Testis (tissue), 2 donors: ENCODE measurements around the gene NGRN.

Experiments
- POLR2A ChIP-seq: fragments of 450-650 bp; IDR thresholded peaks from one replicate; pipeline ENCODE4 v1.6.1; 2017; ENCODE audit warnings: antibody characterized with exemption, mild to moderate bottlenecking, moderate library complexity
- TF ChIP-seq, protein P1 (sequence below), 3 experiments: fragments of 450-650 bp in 2 of 3; fragments of 200-600 bp in 1 of 3; sonication (generic) in 1 of 3; IDR thresholded peaks; one replicate each; pipeline ENCODE4 v1.5.1; 2016 to 2019; ENCODE audit warnings: antibody characterized with exemption in 3 of 3, mild to moderate bottlenecking in 2 of 3, moderate library complexity in 1 of 3

- TF ChIP-seq, protein P1, sequence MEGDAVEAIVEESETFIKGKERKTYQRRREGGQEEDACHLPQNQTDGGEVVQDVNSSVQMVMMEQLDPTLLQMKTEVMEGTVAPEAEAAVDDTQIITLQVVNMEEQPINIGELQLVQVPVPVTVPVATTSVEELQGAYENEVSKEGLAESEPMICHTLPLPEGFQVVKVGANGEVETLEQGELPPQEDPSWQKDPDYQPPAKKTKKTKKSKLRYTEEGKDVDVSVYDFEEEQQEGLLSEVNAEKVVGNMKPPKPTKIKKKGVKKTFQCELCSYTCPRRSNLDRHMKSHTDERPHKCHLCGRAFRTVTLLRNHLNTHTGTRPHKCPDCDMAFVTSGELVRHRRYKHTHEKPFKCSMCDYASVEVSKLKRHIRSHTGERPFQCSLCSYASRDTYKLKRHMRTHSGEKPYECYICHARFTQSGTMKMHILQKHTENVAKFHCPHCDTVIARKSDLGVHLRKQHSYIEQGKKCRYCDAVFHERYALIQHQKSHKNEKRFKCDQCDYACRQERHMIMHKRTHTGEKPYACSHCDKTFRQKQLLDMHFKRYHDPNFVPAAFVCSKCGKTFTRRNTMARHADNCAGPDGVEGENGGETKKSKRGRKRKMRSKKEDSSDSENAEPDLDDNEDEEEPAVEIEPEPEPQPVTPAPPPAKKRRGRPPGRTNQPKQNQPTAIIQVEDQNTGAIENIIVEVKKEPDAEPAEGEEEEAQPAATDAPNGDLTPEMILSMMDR (IDR thresholded peaks at IDR 0.05) = no peak
- TF ChIP-seq POLR2A = no peak
Observed at GRCh38 chr15:90294159-90294558, 28.7 kb downstream of the NGRN start.
